GM18520 (cell line): Measurements from ENCODE around the gene SGK2.
"Not testable (repeated sequence)": the region's sequence is repeated elsewhere in the genome, so short reads cannot be mapped to it uniquely, and the experiment has no call there.

ENCODE experiments used
- ATAC-seq: cut with Tn5 transposase; IDR thresholded peaks from one replicate; pipeline ENCODE4 v1.9.1; 2021; ENCODE audit not compliant: unreplicated experiment

SGK2 gene

DNA sequence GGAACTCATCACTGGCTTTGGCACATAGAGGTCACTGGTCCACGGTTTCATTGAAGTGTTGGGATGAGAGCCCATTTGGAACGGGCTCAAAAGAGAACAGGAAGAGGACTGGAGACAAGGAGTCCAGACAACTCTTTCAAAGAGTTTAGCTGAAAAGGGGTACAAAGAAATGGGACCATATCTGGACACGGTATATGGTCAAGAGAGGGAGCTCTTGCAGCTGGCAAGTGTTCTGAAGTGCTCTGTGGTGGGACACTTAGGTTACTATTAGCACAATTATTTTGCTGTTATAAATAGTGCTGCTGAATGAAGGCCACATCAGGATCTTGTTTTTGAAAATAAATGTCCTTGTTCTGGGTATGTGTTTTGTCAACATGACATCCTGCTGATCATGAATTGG, 4.6 kb downstream of the SGK2 start:
- no peak for ATAC-seq

- no peak for ATAC-seq
Observed at GRCh38 chr20:43563991-43564390, 5.2 kb downstream of the SGK2 start.

DNA sequence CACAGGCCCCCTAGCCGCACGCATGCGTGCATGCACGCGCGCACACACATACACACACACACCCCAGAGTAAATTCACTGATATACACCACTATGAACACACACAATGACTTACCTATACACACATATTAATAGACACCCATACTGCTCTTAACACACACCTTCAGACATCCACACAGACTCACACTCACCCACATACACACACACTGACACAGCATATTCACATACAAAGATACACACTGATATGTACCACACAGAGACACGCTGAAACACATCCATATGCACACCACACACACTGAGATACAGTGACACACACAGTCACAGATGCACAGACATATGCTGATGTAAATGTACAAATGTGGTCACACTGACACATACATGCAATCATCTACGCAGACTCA, 5.6 kb downstream of the SGK2 start:
- ATAC-seq: no peak

GRCh38 chr20:43564993-43565757, 6.3 kb downstream of the SGK2 start:
- ATAC-seq: no peak

- no peak for ATAC-seq
Observed at GRCh38 chr20:43565758-43566104, 6.9 kb downstream of the SGK2 start.

GRCh38 chr20:43567477-43567876, 8.7 kb downstream of the SGK2 start:
- no peak for ATAC-seq

DNA sequence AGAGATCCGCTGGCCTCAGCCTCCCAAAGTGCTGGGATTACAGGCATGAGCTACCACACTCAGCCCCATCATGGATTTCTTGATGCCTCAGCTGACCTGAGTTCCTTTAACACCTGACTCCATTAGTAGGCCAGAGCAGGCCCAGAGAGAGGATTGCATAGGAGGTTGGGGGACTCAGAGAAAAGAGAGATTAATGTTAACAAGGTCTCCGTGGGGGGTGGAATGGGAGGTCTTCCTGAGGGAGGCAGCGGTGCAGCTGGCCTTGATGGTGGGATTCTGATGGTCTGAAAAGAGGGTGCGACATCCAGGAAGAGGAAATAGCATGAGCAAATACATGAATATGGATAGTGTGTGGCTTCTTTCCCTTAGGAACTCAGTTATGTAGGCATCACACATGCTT, 9.9 kb downstream of the SGK2 start:
- ATAC-seq: no peak

GRCh38 chr20:43569282-43569681, 10.5 kb downstream of the SGK2 start:
- ATAC-seq: no peak

- ATAC-seq: no peak
Observed at GRCh38 chr20:43570496-43570895, 11.7 kb downstream of the SGK2 start.

DNA sequence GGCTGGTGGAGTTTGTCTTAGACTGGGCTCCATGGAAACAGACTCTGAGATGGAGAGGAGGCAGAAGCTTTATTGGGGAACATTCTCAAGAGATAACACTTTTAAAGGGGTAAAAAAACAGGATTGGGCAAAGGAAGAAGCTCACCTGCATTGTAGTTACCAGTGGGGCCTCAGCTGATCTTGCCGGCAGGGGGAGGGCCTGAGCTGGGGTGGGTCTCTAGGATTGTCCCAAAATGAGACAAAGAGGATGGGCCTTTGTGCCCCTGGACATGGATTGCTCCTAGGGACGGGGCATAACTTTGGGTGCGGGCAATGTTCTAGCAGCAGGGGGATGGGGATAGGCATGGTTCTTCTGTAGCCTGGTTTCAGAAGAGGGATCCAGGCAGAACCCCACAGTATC, 12.5 kb downstream of the SGK2 start:
- ATAC-seq: no peak

DNA sequence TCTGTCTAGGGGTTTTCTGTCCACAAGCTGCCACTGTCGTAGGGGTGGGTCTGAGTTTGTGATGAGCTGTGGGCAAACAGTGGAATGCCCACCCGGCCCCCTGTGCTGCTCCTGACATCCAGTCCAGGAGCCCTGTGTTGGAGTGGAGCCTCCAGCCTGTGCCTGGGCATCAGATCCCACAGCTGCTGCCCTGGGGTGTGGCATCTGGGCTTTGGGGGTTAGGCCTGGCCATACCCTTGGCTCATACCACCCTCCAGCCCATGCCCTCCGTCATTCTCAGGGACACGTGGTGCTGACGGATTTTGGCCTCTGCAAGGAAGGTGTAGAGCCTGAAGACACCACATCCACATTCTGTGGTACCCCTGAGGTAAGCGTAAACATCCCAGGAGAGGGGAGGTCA, 12.9 kb downstream of the SGK2 start:
- no peak for ATAC-seq

- no peak for ATAC-seq
Observed at GRCh38 chr20:43572891-43573290, 14.1 kb downstream of the SGK2 start.

DNA sequence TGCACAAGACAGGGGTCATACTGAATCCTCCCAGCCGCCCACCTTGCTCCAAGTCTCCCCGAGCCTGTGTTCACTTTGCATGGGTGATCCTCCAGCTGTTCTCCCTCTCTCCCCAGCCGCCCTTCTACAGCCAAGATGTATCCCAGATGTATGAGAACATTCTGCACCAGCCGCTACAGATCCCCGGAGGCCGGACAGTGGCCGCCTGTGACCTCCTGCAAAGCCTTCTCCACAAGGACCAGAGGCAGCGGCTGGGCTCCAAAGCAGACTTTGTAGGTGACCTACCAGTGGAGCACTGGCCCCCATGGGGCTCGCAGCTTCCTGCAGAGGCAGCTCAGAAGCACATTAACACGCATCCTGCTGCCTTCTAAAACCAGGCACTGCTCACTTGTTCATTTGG, 17.3 kb downstream of the SGK2 start:
- no peak for ATAC-seq

- ATAC-seq: no peak
Observed at GRCh38 chr20:43579861-43580793, 21.3 kb downstream of the SGK2 start.

DNA sequence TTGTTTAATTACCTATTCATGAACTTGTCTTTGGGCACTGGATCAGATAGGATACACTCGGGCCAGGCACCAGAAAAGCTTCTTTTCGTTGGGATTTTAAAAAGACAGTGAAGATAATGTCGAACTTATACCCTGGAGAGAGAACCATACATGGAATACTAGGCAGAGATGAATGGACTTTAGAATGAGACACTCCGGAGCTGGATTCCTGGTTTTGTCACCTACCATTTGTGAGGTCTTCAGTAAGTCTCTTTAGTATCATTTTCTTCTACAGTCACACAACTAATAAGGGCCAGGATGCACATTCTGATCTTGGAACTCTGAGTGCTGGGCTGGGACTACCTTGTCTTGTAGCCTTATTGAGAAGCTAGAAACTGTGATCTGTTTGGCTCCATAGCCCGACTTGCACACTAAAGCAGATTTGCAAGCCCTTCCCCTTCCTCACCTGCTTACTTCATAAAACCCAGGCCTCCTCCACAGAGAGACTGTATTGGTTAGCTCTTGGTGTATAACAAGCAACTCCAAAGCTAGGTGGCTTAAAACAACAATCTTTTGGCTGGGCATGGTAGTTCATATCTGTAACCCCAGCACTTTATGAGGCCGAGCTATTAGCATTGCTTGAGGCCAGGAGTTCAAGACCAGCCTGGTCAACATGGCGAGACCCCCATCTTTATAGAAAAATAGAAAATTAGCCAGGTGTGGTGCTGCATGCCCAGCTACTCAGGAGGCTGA, 24.5 kb downstream of the SGK2 start:
- no peak for ATAC-seq

GRCh38 chr20:43583982-43584432, 25.2 kb downstream of the SGK2 start:
- no peak for ATAC-seq

DNA sequence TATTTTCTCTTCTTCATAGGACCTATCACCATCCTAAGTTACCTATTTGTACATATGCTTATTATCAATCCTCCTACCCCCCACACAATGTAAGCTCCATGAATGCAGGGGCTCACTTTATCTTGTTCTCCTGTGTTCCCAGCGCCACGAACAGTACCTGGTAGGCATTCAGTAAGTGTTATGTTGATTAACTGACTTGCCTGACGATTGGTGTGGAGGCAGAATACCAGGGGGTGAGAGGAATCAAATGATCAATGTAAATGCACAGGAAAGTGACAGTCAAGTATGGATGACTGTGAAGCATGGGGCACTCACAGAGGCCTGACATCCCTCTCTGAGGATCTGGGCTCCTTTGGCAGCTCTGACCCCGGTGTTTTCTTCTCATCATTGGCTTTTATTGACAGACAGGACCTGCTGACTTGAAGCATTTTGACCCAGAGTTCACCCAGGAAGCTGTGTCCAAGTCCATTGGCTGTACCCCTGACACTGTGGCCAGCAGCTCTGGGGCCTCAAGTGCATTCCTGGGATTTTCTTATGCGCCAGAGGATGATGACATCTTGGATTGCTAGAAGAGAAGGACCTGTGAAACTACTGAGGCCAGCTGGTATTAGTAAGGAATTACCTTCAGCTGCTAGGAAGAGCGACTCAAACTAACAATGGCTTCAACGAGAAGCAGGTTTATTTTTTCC, 25.8 kb downstream of the SGK2 start:
- no peak for ATAC-seq

DNA sequence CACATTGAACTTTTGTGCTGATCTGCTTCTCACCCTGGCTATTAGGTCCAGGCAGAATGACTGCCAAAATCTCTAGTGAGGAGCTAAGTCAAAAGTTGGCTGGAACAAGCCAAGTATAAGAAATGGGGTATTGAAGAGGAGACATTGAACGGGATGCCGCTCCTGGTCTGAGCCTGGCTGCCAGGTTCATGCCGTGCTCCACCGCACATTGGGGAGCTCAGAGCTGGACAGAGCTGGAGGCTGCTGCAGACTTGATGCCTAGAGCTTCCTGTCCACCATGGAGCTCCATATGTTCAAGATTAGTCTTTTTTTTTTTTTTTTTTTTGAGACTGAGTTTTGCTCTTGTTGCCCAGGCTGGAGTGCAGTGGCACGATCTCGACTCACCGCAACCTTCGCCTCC, 27.8 kb downstream of the SGK2 start:
- no peak for ATAC-seq

DNA sequence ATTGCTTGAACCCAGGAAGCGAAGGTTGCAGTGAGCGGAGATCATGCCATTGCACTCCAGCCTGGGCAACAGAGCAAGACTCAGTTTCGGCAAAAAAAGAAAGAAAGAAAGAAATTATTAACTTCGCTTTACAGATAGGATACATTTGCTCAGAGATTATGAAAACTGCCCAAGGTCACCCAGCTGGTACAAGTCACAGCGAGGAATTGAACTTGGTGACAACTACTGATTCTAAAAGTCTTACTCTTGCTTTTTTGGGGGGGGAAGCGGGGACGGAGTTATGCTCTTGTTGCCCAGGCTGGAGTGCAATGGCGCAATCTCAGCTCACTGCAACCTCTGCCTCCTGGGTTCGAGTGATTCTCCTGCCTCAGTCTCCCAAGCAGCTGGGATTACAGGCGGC, 29.7 kb downstream of the SGK2 start:
- ATAC-seq: not testable (repeated sequence)

DNA sequence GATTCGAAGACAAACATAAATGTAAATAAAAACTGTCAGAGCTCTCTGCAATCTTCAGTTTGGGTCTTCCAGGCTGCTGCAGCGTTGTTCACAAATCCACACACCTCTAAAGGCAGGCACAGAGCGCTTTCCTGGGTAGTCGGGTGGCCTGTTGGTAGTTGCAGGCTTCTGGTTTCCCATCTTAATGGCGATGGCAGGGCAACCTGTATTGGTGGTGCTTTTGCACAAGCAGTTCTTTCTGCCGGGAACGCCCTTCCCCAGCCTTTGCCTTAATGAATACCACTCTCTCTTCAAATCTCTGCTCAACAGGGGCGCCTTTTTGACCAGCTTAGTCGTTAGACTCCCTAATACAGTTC, 31.2 kb downstream of the SGK2 start:
- ATAC-seq: no peak
